ENCODE data around the gene TUBB3. TPM values are rescaled to one million over a fixed set of nuclear protein-coding genes. Genes with fewer than 3 reads are reported as not detected.
A peak's percentile ranks its signal among the peaks of the same experiment; 100 is the strongest.

Gene TUBB3
- total RNA-seq, 3 donors from 2014 or later (not counting 1 experiment from before 2014, with no cell fraction given), result 1.1 to 1.3 (median 1.2) TPM

GRCh38 chr16:89908236-89908635 is 14.9 kb upstream of the TUBB3 start:
- H3K27me3 ChIP-seq (ENCODE audit: control insufficient read depth, insufficient read depth, low read length), result no peaks in the 10 kb centered on the region
- peaks cover 65% of the 10 kb centered on the region for H3K36me3 ChIP-seq (ENCODE audit: control insufficient read depth, insufficient read depth, low read length)
- no peak overlapping the region for H3K27ac ChIP-seq (ENCODE audit: low read length)
- Mint-ChIP-seq H3K9me3 (no peaks in the 10 kb centered on the region), H3K36me3 (no peaks in the 10 kb centered on the region), H3K4me3 (no peak overlapping the region), H3K4me1 (peaks cover 0 to 17% of the 10 kb centered on the region in 2 donors), H3K27ac (no peak overlapping the region), H3K27me3 (ENCODE audit: low read depth in 2 of 2) (no peaks in the 10 kb centered on the region)
- H3K4me1 ChIP-seq (ENCODE audit: control insufficient read depth, insufficient read depth, low read length), result peaks cover 13% of the 10 kb centered on the region
- no peak for TF ChIP-seq CTCF (IDR thresholded peaks at IDR 0.05)
- ATAC-seq (no peak), DNase-seq (no peak)
- no peak overlapping the region for H3K4me3 ChIP-seq (ENCODE audit: low read length)
- H3K9me3 ChIP-seq (ENCODE audit: control insufficient read depth, insufficient read depth, low read length), result no peaks in the 10 kb centered on the region
- 89% methylated on average over 4 of the region's 4 CpGs for WGBS (ENCODE audit: insufficient coverage)
- intact Hi-C loops (cut with micrococcal nuclease), result no loop called here

GRCh38 chr16:89909777-89910716 is 13.1 kb upstream of the TUBB3 start:
- 71% methylated on average over 47 of the region's 47 CpGs for WGBS (ENCODE audit: insufficient coverage)
- no peaks in the 10 kb centered on the region for H3K9me3 ChIP-seq (ENCODE audit: control insufficient read depth, insufficient read depth, low read length)
- peak; percentile 75 for TF ChIP-seq CTCF (IDR thresholded peaks at IDR 0.05)
- ATAC-seq, result peak; percentile 74 to 87 (median 81)
- H3K27me3 ChIP-seq (ENCODE audit: control insufficient read depth, insufficient read depth, low read length), result no peaks in the 10 kb centered on the region
- Mint-ChIP-seq H3K4me3 (no peak overlapping the region), H3K27me3 (ENCODE audit: low read depth in 2 of 2) (no peaks in the 10 kb centered on the region), H3K4me1 (peaks cover 0 to 17% of the 10 kb centered on the region in 2 donors), H3K36me3 (no peaks in the 10 kb centered on the region), H3K9me3 (no peaks in the 10 kb centered on the region), H3K27ac (no peak overlapping the region)
- peaks cover 13% of the 10 kb centered on the region for H3K4me1 ChIP-seq (ENCODE audit: control insufficient read depth, insufficient read depth, low read length)
- H3K4me3 ChIP-seq (ENCODE audit: low read length), result no peak overlapping the region
- intact Hi-C loops (cut with micrococcal nuclease), result loop anchor here (5.0 kb wide), 1 partner anchor 203 kb away; no protein-coding TSS in a partner anchor
- DNase-seq, result peak; percentile 58 to 81
- peaks cover 49% of the 10 kb centered on the region for H3K36me3 ChIP-seq (ENCODE audit: control insufficient read depth, insufficient read depth, low read length)
- no peak overlapping the region for H3K27ac ChIP-seq (ENCODE audit: low read length)

GRCh38 chr16:89910717-89911354 is 12.3 kb upstream of the TUBB3 start:
- Mint-ChIP-seq H3K9me3 (no peaks in the 10 kb centered on the region), H3K36me3 (no peaks in the 10 kb centered on the region), H3K4me3 (no peak overlapping the region), H3K27me3 (ENCODE audit: low read depth in 2 of 2) (no peaks in the 10 kb centered on the region), H3K27ac (no peak overlapping the region), H3K4me1 (peaks cover 0 to 17% of the 10 kb centered on the region in 2 donors)
- intact Hi-C loops (cut with micrococcal nuclease), result loop anchor here (5.0 kb wide), 1 partner anchor 204 kb away; no protein-coding TSS in a partner anchor
- peaks cover 42% of the 10 kb centered on the region for H3K36me3 ChIP-seq (ENCODE audit: control insufficient read depth, insufficient read depth, low read length)
- H3K27ac ChIP-seq (ENCODE audit: low read length), result no peak overlapping the region
- H3K4me1 ChIP-seq (ENCODE audit: control insufficient read depth, insufficient read depth, low read length), result peaks cover 20% of the 10 kb centered on the region
- DNase-seq (no peak), ATAC-seq (no peak)
- H3K27me3 ChIP-seq (ENCODE audit: control insufficient read depth, insufficient read depth, low read length), result no peaks in the 10 kb centered on the region
- no peak for TF ChIP-seq CTCF (IDR thresholded peaks at IDR 0.05)
- WGBS (ENCODE audit: insufficient coverage), result 95% methylated on average over 27 of the region's 27 CpGs
- no peak overlapping the region for H3K4me3 ChIP-seq (ENCODE audit: low read length)
- no peaks in the 10 kb centered on the region for H3K9me3 ChIP-seq (ENCODE audit: control insufficient read depth, insufficient read depth, low read length)

Data from natural killer cell (primary cell).